Dermis blood vessel endothelial cell (primary cell): ENCODE measurements around the gene AGBL4. TPM values are rescaled to one million over a fixed set of nuclear protein-coding genes. Genes with fewer than 3 reads are reported as not detected.
"Not testable (repeated sequence)": the region's sequence is repeated elsewhere in the genome, so short reads cannot be mapped to it uniquely, and the experiment has no call there.

ENCODE experiments used
- DNase-seq: peaks from one replicate; pipeline ENCODE4 v3.0.0; 2010
- total RNA-seq: library from RNA; depleted of rRNA; stranded (reverse); fragments of >200 nt; gene quantifications from 2 replicates; pipeline ENCODE4 v1.2.3, GENCODE V29; 2014

The AGBL4 gene
- total RNA-seq, 1 donor from 2014 or later, result not detected

GRCh38 chr1:49424782-49425181, 599.0 kb downstream of the AGBL4 start:
- DNase-seq, result no peak

- no peak for DNase-seq
Observed at GRCh38 chr1:49416758-49417157, 607.0 kb downstream of the AGBL4 start.

GRCh38 chr1:49408346-49408745, 615.4 kb downstream of the AGBL4 start:
- DNase-seq, result no peak

GRCh38 chr1:49397086-49397485, 626.7 kb downstream of the AGBL4 start:
- no peak for DNase-seq

- DNase-seq, result no peak
Observed at GRCh38 chr1:49394200-49394599, 629.6 kb downstream of the AGBL4 start.

- no peak for DNase-seq
Observed at GRCh38 chr1:49389699-49390098, 634.1 kb downstream of the AGBL4 start.

- DNase-seq, result no peak
Observed at GRCh38 chr1:49364676-49365075, 659.1 kb downstream of the AGBL4 start.

GRCh38 chr1:49363628-49364027, 660.1 kb downstream of the AGBL4 start:
- no peak for DNase-seq

- no peak for DNase-seq
Observed at GRCh38 chr1:49358036-49358435, 665.7 kb downstream of the AGBL4 start.

- no peak for DNase-seq
Observed at GRCh38 chr1:49356594-49356993, 667.2 kb downstream of the AGBL4 start.

GRCh38 chr1:49351768-49352167, 672.0 kb downstream of the AGBL4 start:
- no peak for DNase-seq

- no peak for DNase-seq
Observed at GRCh38 chr1:49346767-49347349, 676.9 kb downstream of the AGBL4 start.

GRCh38 chr1:49340576-49340975, 683.2 kb downstream of the AGBL4 start:
- DNase-seq, result no peak

GRCh38 chr1:49339043-49339442, 684.7 kb downstream of the AGBL4 start:
- no peak for DNase-seq

- no peak for DNase-seq
Observed at GRCh38 chr1:49337251-49337650, 686.5 kb downstream of the AGBL4 start.

- DNase-seq, result no peak
Observed at GRCh38 chr1:49333906-49334305, 689.8 kb downstream of the AGBL4 start.

- DNase-seq, result no peak
Observed at GRCh38 chr1:49331066-49331852, 692.5 kb downstream of the AGBL4 start.

GRCh38 chr1:49323925-49324540, 699.7 kb downstream of the AGBL4 start:
- no peak for DNase-seq

- not testable (repeated sequence) for DNase-seq
Observed at GRCh38 chr1:49320493-49320892, 703.3 kb downstream of the AGBL4 start.

GRCh38 chr1:49319426-49319963, 704.3 kb downstream of the AGBL4 start:
- DNase-seq, result no peak

- DNase-seq, result no peak
Observed at GRCh38 chr1:49318218-49318617, 705.5 kb downstream of the AGBL4 start.

- no peak for DNase-seq
Observed at GRCh38 chr1:49307457-49307856, 716.3 kb downstream of the AGBL4 start.

GRCh38 chr1:49306507-49307070, 717.2 kb downstream of the AGBL4 start:
- no peak for DNase-seq
